HFF-Myc (cell line): Measurements from ENCODE around the gene CELA2A.
"Not testable (repeated sequence)": the region's sequence is repeated elsewhere in the genome, so short reads cannot be mapped to it uniquely, and the experiment has no call there.

ENCODE experiments used
- DNase-seq: peaks from one replicate; pipeline ENCODE4 v3.0.0-alpha.2; 2011; ENCODE audit warnings: low read depth; ENCODE audit errors: extremely low read depth
- H3K4me3 ChIP-seq: replicated peaks from 2 replicates; pipeline ENCODE4 v1.5.1; 2011; ENCODE audit warnings: low read depth, mild to moderate bottlenecking, control low read depth, low read length
- TF ChIP-seq, protein P1 (sequence below): IDR thresholded peaks from 2 replicates; pipeline ENCODE4 v1.5.1; 2012; ENCODE audit warnings: mild to moderate bottlenecking, low read depth, low read length, control low read depth; ENCODE audit errors: missing control alignments

Gene CELA2A

DNA sequence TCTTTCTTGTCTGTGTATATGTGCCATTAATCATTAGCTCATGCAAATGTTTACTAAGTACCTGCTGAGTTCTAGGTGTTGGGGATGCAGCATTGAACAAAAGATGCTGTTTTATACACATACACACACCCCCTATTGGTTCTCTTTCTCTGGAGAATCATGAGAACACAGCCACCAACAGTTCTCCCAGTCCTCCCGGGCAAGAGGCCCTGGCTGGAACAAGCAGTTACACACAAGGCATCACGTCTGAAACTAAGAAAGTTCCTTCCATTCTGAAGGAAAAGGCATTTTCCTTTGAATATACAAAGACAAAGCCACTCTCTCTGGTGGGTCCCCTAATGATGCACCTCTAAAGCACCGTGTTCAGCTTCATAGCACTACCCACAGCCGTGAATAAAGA, 56.7 kb downstream of the CELA2A start:
- H3K4me3 ChIP-seq, result no peak overlapping the region
- no peak for DNase-seq
- TF ChIP-seq, protein P1, sequence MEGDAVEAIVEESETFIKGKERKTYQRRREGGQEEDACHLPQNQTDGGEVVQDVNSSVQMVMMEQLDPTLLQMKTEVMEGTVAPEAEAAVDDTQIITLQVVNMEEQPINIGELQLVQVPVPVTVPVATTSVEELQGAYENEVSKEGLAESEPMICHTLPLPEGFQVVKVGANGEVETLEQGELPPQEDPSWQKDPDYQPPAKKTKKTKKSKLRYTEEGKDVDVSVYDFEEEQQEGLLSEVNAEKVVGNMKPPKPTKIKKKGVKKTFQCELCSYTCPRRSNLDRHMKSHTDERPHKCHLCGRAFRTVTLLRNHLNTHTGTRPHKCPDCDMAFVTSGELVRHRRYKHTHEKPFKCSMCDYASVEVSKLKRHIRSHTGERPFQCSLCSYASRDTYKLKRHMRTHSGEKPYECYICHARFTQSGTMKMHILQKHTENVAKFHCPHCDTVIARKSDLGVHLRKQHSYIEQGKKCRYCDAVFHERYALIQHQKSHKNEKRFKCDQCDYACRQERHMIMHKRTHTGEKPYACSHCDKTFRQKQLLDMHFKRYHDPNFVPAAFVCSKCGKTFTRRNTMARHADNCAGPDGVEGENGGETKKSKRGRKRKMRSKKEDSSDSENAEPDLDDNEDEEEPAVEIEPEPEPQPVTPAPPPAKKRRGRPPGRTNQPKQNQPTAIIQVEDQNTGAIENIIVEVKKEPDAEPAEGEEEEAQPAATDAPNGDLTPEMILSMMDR, result no peak

DNA sequence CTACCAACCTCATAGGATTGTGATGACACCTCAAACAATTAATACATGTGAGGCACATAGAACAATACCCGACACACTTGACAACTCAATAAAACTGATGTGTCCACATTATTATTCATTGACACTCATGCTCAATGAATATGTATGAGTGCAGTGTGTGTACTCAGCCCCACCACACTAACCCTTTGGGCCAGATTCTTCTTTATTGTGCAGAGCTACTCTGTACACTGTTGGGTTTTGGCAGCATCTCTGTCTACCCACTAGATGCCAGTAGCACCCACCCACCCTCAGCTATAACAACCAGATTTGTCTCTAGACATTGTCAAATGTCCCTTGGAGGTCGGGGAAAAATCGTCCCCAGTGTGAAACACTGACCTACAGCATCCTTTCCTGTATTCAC, 57.4 kb downstream of the CELA2A start:
- no peak overlapping the region for H3K4me3 ChIP-seq
- TF ChIP-seq, protein P1, result no peak
- no peak for DNase-seq

DNA sequence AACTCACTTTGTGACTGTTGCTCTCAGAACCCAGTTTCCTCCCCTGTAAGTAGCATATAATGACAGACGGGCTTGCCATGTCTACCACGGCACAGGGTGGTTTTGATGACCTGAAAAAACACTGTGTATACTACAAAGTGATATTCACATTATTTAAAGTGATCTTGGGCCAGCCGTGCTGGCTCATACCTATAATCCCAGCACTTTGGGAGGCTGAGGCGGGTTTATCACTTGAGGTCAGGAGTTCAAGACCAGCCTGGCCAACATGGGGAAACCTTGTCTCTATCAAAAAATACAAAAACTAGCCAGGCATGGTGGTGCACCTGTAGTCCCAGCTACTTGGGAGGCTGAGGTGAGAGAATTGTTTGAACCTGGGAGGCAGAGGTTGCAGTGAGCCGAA, 58.0 kb downstream of the CELA2A start:
- not testable (repeated sequence) for DNase-seq, H3K4me3 ChIP-seq

DNA sequence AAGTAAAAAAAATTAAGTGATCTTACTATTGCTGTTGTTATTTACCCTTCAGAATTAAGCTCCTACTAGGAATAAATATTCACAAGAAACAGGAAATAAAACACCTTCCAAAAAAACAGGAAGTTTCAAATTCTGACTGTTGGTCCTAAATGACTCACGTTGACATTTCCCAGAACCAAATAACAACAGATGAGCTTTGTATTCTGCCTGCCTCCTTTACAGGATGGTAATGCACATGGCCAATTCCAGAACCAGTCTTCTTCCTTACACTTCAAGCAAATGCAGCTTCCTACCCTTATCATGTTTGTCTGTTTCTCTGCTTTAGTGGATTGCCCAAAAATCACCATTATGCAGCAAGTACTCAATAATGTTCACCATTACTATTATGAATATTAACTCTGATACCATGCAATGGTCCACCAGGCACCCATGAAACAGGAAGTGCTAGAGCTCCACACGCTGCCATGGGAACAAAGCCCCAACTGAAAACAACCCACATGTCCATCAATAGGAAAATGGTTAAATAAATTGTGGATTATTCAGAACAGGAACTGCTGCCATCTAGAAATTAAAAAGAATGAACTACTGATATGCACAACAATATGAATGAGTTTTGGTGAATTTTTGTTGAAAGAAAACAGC, 58.6 kb downstream of the CELA2A start:
- no peak overlapping the region for H3K4me3 ChIP-seq
- DNase-seq, result no peak
- TF ChIP-seq, protein P1, result no peak

DNA sequence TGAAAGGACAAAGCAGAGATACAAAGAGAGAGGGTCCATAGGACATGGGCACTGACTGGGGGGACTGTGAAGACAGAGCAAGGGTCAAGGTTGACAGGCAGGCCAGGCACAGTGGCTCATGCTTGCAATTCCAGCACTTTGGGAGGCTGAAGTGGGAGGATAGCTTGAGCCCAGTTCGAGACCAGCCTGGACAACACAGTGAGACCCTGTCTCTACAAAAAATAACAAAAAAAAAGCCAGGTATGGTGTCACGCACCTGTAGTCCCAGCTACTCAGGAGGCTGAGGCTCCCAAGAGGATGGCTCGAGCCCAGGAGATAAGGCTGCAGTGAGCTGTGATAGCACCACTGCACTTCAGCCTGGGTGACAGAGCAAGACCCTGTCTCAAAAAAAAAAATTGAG, 63.1 kb downstream of the CELA2A start:
- no peak for DNase-seq
- H3K4me3 ChIP-seq, result no peak overlapping the region
- TF ChIP-seq, protein P1, result no peak

DNA sequence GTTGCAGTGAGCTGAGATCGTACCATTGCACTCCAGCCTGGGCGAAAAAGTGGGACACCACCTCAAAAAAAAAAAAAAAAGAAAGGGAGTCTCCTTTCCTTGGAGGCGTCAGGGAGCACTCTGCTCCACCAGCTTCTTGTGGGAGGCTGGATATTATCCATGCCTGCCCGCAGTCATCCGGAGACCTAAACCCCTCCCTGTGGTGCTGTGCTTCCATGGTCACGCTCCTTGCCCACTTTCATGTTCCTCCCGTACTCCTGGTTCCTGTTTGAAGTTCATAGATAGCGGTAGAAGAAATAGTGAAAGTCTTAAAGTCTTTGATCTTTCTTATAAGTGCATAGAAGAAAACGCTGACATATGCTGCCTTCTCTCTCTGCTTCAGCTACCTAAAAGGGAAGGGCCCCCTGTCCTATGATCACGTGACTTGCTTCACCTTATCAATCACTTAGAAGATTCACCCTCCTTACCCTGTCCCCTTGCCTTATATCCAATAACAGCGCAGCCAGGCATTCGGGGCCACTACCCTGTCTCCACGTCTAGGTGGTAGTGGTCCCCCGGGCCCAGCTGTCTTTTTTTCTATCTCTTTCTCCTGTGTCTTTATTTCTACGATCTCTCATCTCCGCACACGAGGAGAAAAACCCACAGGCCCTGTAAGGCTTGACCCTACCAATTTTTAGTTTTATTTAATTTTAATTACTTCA, 64.8 kb downstream of the CELA2A start:
- not testable (repeated sequence) for DNase-seq, H3K4me3 ChIP-seq
